SK-N-SH (cell line): Measurements from ENCODE around the gene VPS13A. TPM values are rescaled to one million over a fixed set of nuclear protein-coding genes. Genes with fewer than 3 reads are reported as not detected.

Experiments used
- CTCF ChIA-PET: fragments of 300-600, 350-600 bp; formaldehyde crosslinking; extraction: SDS; loops from one replicate; lab custom pipeline; 2021; lab: Yijun Ruan, JAX
- POLR2A ChIA-PET: fragments of 350-600 bp; sonication (Branson Sonifier 250); formaldehyde crosslinking; extraction: SDS; loops from one replicate; lab custom pipeline; 2020; ENCODE audit warnings: antibody characterized with exemption, inconsistent platforms; lab: Yijun Ruan, JAX
- DNase-seq: peaks from one replicate; pipeline ENCODE4 v3.0.0; 2012
- H2AFZ ChIP-seq: fragments of 200-600 bp; sonication (generic); 2 replicates; pipeline ENCODE4 v1.8.1; 2016; ENCODE audit warnings: antibody characterized with exemption, mild to moderate bottlenecking, low read depth
- H3F3A ChIP-seq: fragments of 200-600 bp; sonication (generic); replicated peaks from 2 replicates; pipeline ENCODE3; 2016; ENCODE audit warnings: antibody characterized with exemption, mild to moderate bottlenecking; ENCODE audit not compliant: insufficient read depth
- H3K27ac ChIP-seq, 2 experiments: fragments of 200-500 bp in 1 of 2; fragments of 200-600 bp in 1 of 2; sonication (Bioruptor generic) in 1 of 2; sonication (generic), shearing (Covaris generic) in 1 of 2; 2 replicates each; pipeline versions ENCODE4 v1.5.1 to v1.6.1; 2014 to 2016; ENCODE audit warnings: low read depth in 2 of 2, inconsistent platforms in 1 of 2, low read length in 1 of 2, mild to moderate bottlenecking in 1 of 2, mixed read lengths in 1 of 2
- H3K27me3 ChIP-seq: fragments of 200-600 bp; sonication (generic), shearing (Covaris generic); 2 replicates; pipeline ENCODE4 v1.6.1; 2016; ENCODE audit warnings: mixed run types; ENCODE audit not compliant: insufficient read depth
- H3K36me3 ChIP-seq, 2 experiments: fragments of 200-500 bp in 1 of 2; fragments of 200-600 bp in 1 of 2; sonication (Bioruptor generic) in 1 of 2; sonication (generic) in 1 of 2; replicated peaks in 1 of 2; 2 replicates each; pipeline versions ENCODE3 to v1.5.1; 2014 to 2016; ENCODE audit warnings: low read length in 1 of 2, mild to moderate bottlenecking in 1 of 2; ENCODE audit not compliant: insufficient read depth in 2 of 2, control insufficient read depth in 1 of 2
- H3K4me1 ChIP-seq, 2 experiments: fragments of 200-500 bp in 1 of 2; fragments of 200-600 bp in 1 of 2; sonication (Bioruptor generic) in 1 of 2; sonication (generic), shearing (Covaris generic) in 1 of 2; 2 replicates each; pipeline versions ENCODE4 v1.5.1 to v1.6.1; 2014 to 2016; ENCODE audit warnings: low read depth in 1 of 2, low read length in 1 of 2, mixed run types in 1 of 2; ENCODE audit not compliant: insufficient read depth in 2 of 2, control insufficient read depth in 1 of 2
- H3K4me2 ChIP-seq: fragments of 200-600 bp; sonication (generic), shearing (Covaris generic); 2 replicates; pipeline ENCODE4 v1.6.1; 2017; ENCODE audit warnings: mixed run types
- H3K4me3 ChIP-seq, 2 experiments: fragments of 200-500 bp in 1 of 2; fragments of 200-600 bp in 1 of 2; sonication (Bioruptor generic) in 1 of 2; sonication (generic), shearing (Covaris generic) in 1 of 2; 2 replicates each; pipeline versions ENCODE4 v1.5.1 to v1.8.1; 2014 to 2016; ENCODE audit warnings: low read depth in 2 of 2, inconsistent platforms in 1 of 2, low read length in 1 of 2, mild to moderate bottlenecking in 1 of 2, mixed read lengths in 1 of 2, moderate library complexity in 1 of 2
- H3K79me2 ChIP-seq: fragments of 200-600 bp; sonication (generic); 2 replicates; pipeline ENCODE4 v1.8.1; 2017; ENCODE audit warnings: mild to moderate bottlenecking; ENCODE audit not compliant: insufficient read depth
- H3K9ac ChIP-seq: fragments of 200-600 bp; sonication (generic); 2 replicates; pipeline ENCODE4 v1.6.1; 2017; ENCODE audit warnings: mixed run types
- H3K9me2 ChIP-seq: fragments of 200-600 bp; sonication (generic); 2 replicates; pipeline ENCODE4 v1.6.1; 2017; ENCODE audit warnings: mixed run types
- H3K9me3 ChIP-seq: fragments of 200-600 bp; sonication (generic); 2 replicates; pipeline ENCODE4 v1.6.1; 2017; ENCODE audit warnings: mixed run types, mild to moderate bottlenecking, moderate library complexity
- H4K20me1 ChIP-seq: fragments of 200-600 bp; sonication (generic); 2 replicates; pipeline ENCODE4 v1.6.1; 2017; ENCODE audit warnings: mild to moderate bottlenecking, mixed run types; ENCODE audit not compliant: insufficient read depth
- CTCF ChIP-seq: fragments of 200-600 bp; sonication (generic); IDR thresholded peaks from 2 replicates; pipeline ENCODE4 v1.6.1; 2017; ENCODE audit warnings: antibody characterized with exemption, mild to moderate bottlenecking, moderate library complexity
- ELF1 ChIP-seq: IDR thresholded peaks from 2 replicates; pipeline ENCODE4 v1.4.0; 2012
- EZH2phosphoT487 ChIP-seq: fragments of 200-600 bp; sonication (generic); IDR thresholded peaks from 2 replicates; pipeline ENCODE4 v1.6.1; 2017; ENCODE audit warnings: low read depth, mixed run types, mild to moderate bottlenecking, antibody characterized with exemption, moderate library complexity, borderline replicate concordance
- FOXM1 ChIP-seq: IDR thresholded peaks from 2 replicates; pipeline ENCODE4 v1.4.0; 2012; ENCODE audit warnings: low read depth, mild to moderate bottlenecking
- GATA2 ChIP-seq: sonication (generic); formaldehyde crosslinking; IDR thresholded peaks from 2 replicates; pipeline ENCODE4 v1.5.0; 2020; ENCODE audit warnings: mild to moderate bottlenecking, missing genetic modification reagents
- MEF2A ChIP-seq: IDR thresholded peaks from 2 replicates; pipeline ENCODE4 v1.4.0; 2012; ENCODE audit warnings: low read depth, borderline replicate concordance
- MXI1 ChIP-seq: IDR thresholded peaks from 2 replicates; pipeline ENCODE4 v1.6.1; 2012; ENCODE audit warnings: mild to moderate bottlenecking, low read depth, low read length, improper control_type of control experiment
- NFIC ChIP-seq: IDR thresholded peaks from 2 replicates; pipeline ENCODE4 v1.4.0; 2012; ENCODE audit warnings: borderline replicate concordance
- REST ChIP-seq: IDR thresholded peaks from 2 replicates; pipeline ENCODE4 v1.6.1; 2012; ENCODE audit warnings: mild to moderate bottlenecking, low read depth, low read length, moderate library complexity
- RXRA ChIP-seq: IDR thresholded peaks from 2 replicates; pipeline ENCODE4 v1.4.0; 2012; ENCODE audit warnings: low read depth, mild to moderate bottlenecking, borderline replicate concordance
- SMC3 ChIP-seq: IDR thresholded peaks from 2 replicates; pipeline ENCODE4 v1.6.1; 2012; ENCODE audit warnings: low read depth, low read length, improper control_type of control experiment
- TEAD4 ChIP-seq: IDR thresholded peaks from 2 replicates; pipeline ENCODE4 v1.4.0; 2012; ENCODE audit warnings: mild to moderate bottlenecking, borderline replicate concordance; ENCODE audit not compliant: insufficient read depth
- USF1 ChIP-seq: IDR thresholded peaks from 2 replicates; pipeline ENCODE4 v1.4.0; 2012; ENCODE audit warnings: low read depth, borderline replicate concordance
- USF2 ChIP-seq: fragments of 150-350 bp; IDR thresholded peaks from 2 replicates; pipeline ENCODE4 v1.6.1; 2017; ENCODE audit warnings: antibody characterized with exemption, low read length, low read depth, borderline replicate concordance
- ZBTB33 ChIP-seq: IDR thresholded peaks from 2 replicates; pipeline ENCODE4 v1.4.0; 2012; ENCODE audit warnings: low read depth, borderline replicate concordance
- WGBS: methylation state at CpG from one replicate; pipeline ENCODE4 v1.1.6; 2017; ENCODE audit warnings: low lambda C conversion rate; 5-methylcytosine and 5-hydroxymethylcytosine counted together
- polyA plus RNA-seq, 3 experiments: library from polyadenylated mRNA; depleted of rRNA; stranded (reverse); fragments of >200 nt; gene quantifications; 2 replicates each; pipeline ENCODE4 v1.2.3, GENCODE V29; 2012

The VPS13A gene
- polyA plus RNA-seq, 1 of the 3 experiments (the other 2 are of a cell fraction): 6.0 TPM

- no peaks in the 10 kb centered on the region for H3K9me2 ChIP-seq
- CTCF ChIA-PET: interaction anchor here (1.0 to 12.0 kb wide), 4 partner anchors 8 to 594 kb away, joined by 3 to 147 read pairs (median 22); no protein-coding TSS in a partner anchor
- H3F3A ChIP-seq: no peaks in the 10 kb centered on the region
- no peak for TF ChIP-seq RXRA
- no peak for TF ChIP-seq USF1
- TF ChIP-seq FOXM1: no peak
- no peak for TF ChIP-seq EZH2phosphoT487
- no peak for TF ChIP-seq SMC3
- TF ChIP-seq MXI1: no peak
- no peak for TF ChIP-seq GATA2 (CRISPR knock-in tag)
- no peak for TF ChIP-seq ZBTB33
- TF ChIP-seq CTCF: no peak
- no peak for TF ChIP-seq NFIC
- TF ChIP-seq ELF1: no peak
- no peak for TF ChIP-seq REST
- TF ChIP-seq TEAD4: no peak
- TF ChIP-seq USF2: no peak
- no peak for TF ChIP-seq MEF2A
- no peak overlapping the region for H3K27ac ChIP-seq
- no peak overlapping the region for H3K4me3 ChIP-seq
- no peak overlapping the region for H2AFZ ChIP-seq
- no peak for DNase-seq
- WGBS: 33% methylated on average over 1 of the region's 1 CpG
- H3K4me1 ChIP-seq: peaks cover 10 to 19% of the 10 kb centered on the region in 2 experiments; a peak in 2 of 4 replicates
- no peak overlapping the region for H3K4me2 ChIP-seq
- no peaks in the 10 kb centered on the region for H3K36me3 ChIP-seq
- no peaks in the 10 kb centered on the region for H3K79me2 ChIP-seq
- no peaks in the 10 kb centered on the region for H3K27me3 ChIP-seq
- POLR2A ChIA-PET: no interaction called here
- H3K9me3 ChIP-seq: no peaks in the 10 kb centered on the region
- no peak overlapping the region for H3K9ac ChIP-seq
- no peaks in the 10 kb centered on the region for H4K20me1 ChIP-seq
Observed at GRCh38 chr9:77442436-77442835, 265.1 kb downstream of the VPS13A start.
